OCI-LY7 (cell line): ENCODE measurements around the gene SEMA3C. TPM values are rescaled to one million over a fixed set of nuclear protein-coding genes. Genes with fewer than 3 reads are reported as not detected.

ENCODE experiments used
- BruUV-seq: library from RNA; stranded (reverse); fragments of 400-500 nt; replicated peaks from 2 replicates; lab custom pipeline; 2021; lab: Mats Ljungman, UMichigan
- CTCF ChIA-PET: fragments of 300-600 bp; sonication (Branson Sonifier 250); formaldehyde crosslinking; loops from one replicate; lab custom pipeline; 2022; ENCODE audit warnings: antibody characterized with exemption; ENCODE audit not compliant: unreplicated experiment; lab: Charles Lee
- POLR2A ChIA-PET: fragments of 300-600 bp; sonication (Branson Sonifier 250); formaldehyde crosslinking; loops from one replicate; lab custom pipeline; 2022; ENCODE audit warnings: antibody characterized with exemption; lab: Charles Lee
- DNase-seq: peaks from one replicate; pipeline ENCODE4 v3.0.0-alpha.2; 2015; ENCODE audit warnings: low spot score
- H2AFZ ChIP-seq: fragments of 200-600 bp; sonication (generic), shearing (Covaris generic); 2 replicates; pipeline ENCODE4 v1.6.1; 2014; ENCODE audit warnings: mild to moderate bottlenecking, antibody characterized with exemption, low read length, moderate library complexity
- H3K27ac ChIP-seq: fragments of 200-600 bp; sonication (generic); 2 replicates; pipeline ENCODE4 v1.5.1; 2014; ENCODE audit warnings: mixed run types, low read depth, mild to moderate bottlenecking, moderate library complexity, low read length, inconsistent platforms; ENCODE audit not compliant: poor library complexity, severe bottlenecking
- H3K36me3 ChIP-seq: fragments of 200-600 bp; sonication (generic); 2 replicates; pipeline ENCODE4 v1.6.1; 2014; ENCODE audit warnings: mild to moderate bottlenecking, antibody characterized with exemption, low read length, moderate library complexity, mixed read lengths; ENCODE audit not compliant: insufficient read depth
- H3K4me1 ChIP-seq: fragments of 200-600 bp; sonication (generic); 2 replicates; pipeline ENCODE4 v1.5.1; 2014; ENCODE audit warnings: mild to moderate bottlenecking, low read length; ENCODE audit not compliant: insufficient read depth, poor library complexity, severe bottlenecking
- H3K4me2 ChIP-seq: fragments of 200-600 bp; sonication (generic); 2 replicates; pipeline ENCODE4 v1.6.1; 2014; ENCODE audit warnings: mild to moderate bottlenecking, low read length
- H3K4me3 ChIP-seq: fragments of 200-600 bp; sonication (generic); 2 replicates; pipeline ENCODE4 v1.5.1; 2014; ENCODE audit warnings: mild to moderate bottlenecking, low read depth, low read length; ENCODE audit not compliant: poor library complexity, severe bottlenecking
- H3K79me2 ChIP-seq: fragments of 200-600 bp; sonication (generic); 2 replicates; pipeline ENCODE4 v1.6.1; 2016; ENCODE audit warnings: low read depth, mild to moderate bottlenecking, low read length, moderate library complexity, mixed read lengths; ENCODE audit not compliant: insufficient read depth
- H3K9me2 ChIP-seq: fragments of 200-600 bp; sonication (generic); 2 replicates; pipeline ENCODE4 v1.6.1; 2016; ENCODE audit warnings: mild to moderate bottlenecking, low read length, mixed read lengths; ENCODE audit not compliant: insufficient read depth
- H3K9me3 ChIP-seq: fragments of 200-600 bp; sonication (generic); 2 replicates; pipeline ENCODE4 v1.6.1; 2014; ENCODE audit warnings: mild to moderate bottlenecking, mixed run types, low read length, mixed read lengths
- H4K20me1 ChIP-seq: fragments of 200-600 bp; sonication (generic); 2 replicates; pipeline ENCODE4 v1.6.1; 2014; ENCODE audit warnings: mild to moderate bottlenecking, antibody characterized with exemption, low read length, moderate library complexity, mixed read lengths; ENCODE audit not compliant: insufficient read depth
- EZH2phosphoT487 ChIP-seq: fragments of 200-600 bp; sonication (generic); IDR thresholded peaks from 2 replicates; pipeline ENCODE4 v1.6.1; 2018; ENCODE audit warnings: low read depth, borderline replicate concordance, mild to moderate bottlenecking, mixed run types, antibody characterized with exemption, low read length, moderate library complexity, mixed read lengths
- intact Hi-C: fragments of 100-400 bp; cut with micrococcal nuclease; formaldehyde crosslinking; loops from one replicate; pipeline ENCODE4 v1.10.0; 2022; ENCODE audit not compliant: unreplicated experiment
- total RNA-seq, 2 experiments: library from RNA; depleted of rRNA in 1 of 2; stranded (reverse); fragments of >200 nt in 1 of 2; shearing (Covaris generic) in 1 of 2; gene quantifications; 2 replicates each; pipeline ENCODE4 v1.2.3, GENCODE V29; 2014 to 2022
- TF ChIP-seq, protein P1 (sequence below): fragments of 200-600 bp; sonication (generic); conservative IDR thresholded peaks from 2 replicates; pipeline ENCODE4 v1.5.1; 2014; ENCODE audit warnings: mild to moderate bottlenecking, antibody characterized with exemption, low read length, moderate library complexity, mixed read lengths

Gene SEMA3C
- total RNA-seq, 2 experiments from 2014 or later, result not detected

DNA sequence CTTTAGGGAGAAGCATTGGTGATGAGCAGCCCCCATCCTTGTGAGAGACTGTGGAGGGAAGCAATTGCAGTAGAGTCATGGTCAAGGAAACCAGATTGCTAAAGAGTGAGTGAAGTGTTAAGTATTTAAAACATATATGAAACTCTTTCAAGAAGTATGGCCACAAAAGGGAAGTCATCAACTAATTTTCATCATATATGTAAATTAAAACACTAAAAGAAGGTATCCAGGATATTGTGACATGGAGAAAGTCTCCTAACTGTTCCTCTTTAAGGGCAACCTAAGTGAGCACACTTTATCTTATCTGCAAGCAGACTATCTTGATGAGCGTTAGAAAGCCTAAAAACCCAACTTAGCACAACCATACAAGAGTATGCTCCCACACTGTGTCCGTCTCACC lies 210.7 kb downstream of the SEMA3C start:
- H3K4me2 ChIP-seq, result no peak overlapping the region
- H3K9me3 ChIP-seq, result no peaks in the 10 kb centered on the region
- intact Hi-C loops, result no loop called here
- H3K9me2 ChIP-seq, result no peaks in the 10 kb centered on the region
- no peaks in the 10 kb centered on the region for H3K4me1 ChIP-seq
- H3K79me2 ChIP-seq, result no peaks in the 10 kb centered on the region
- no peak overlapping the region for H2AFZ ChIP-seq
- no peak for TF ChIP-seq EZH2phosphoT487
- TF ChIP-seq, protein P1, sequence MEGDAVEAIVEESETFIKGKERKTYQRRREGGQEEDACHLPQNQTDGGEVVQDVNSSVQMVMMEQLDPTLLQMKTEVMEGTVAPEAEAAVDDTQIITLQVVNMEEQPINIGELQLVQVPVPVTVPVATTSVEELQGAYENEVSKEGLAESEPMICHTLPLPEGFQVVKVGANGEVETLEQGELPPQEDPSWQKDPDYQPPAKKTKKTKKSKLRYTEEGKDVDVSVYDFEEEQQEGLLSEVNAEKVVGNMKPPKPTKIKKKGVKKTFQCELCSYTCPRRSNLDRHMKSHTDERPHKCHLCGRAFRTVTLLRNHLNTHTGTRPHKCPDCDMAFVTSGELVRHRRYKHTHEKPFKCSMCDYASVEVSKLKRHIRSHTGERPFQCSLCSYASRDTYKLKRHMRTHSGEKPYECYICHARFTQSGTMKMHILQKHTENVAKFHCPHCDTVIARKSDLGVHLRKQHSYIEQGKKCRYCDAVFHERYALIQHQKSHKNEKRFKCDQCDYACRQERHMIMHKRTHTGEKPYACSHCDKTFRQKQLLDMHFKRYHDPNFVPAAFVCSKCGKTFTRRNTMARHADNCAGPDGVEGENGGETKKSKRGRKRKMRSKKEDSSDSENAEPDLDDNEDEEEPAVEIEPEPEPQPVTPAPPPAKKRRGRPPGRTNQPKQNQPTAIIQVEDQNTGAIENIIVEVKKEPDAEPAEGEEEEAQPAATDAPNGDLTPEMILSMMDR, result no peak
- no peak overlapping the region for H3K4me3 ChIP-seq
- CTCF ChIA-PET, result no interaction called here
- POLR2A ChIA-PET, result no interaction called here
- no peak for DNase-seq
- H3K36me3 ChIP-seq, result no peaks in the 10 kb centered on the region
- H4K20me1 ChIP-seq, result no peaks in the 10 kb centered on the region
- BruUV-seq, result no TSS peak
- H3K27ac ChIP-seq, result no peak overlapping the region

DNA sequence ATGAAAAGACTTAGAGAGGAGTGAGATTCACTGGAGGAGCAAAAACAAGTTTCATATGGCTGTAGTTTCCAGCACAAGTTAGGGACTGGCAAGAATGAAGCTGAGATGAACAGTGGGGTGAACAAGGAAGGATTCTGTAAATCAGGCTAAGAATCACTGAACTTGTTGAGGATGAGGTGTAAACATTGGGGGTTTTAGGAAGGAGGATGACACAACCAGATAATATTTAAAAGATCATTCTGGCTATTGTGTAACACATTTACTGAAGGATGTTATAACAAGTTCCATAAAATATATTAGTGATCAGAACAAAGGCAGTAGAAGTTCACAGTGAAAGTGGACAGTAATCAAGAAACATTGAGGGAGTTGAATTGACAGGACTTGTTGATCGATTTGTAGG lies 211.5 kb downstream of the SEMA3C start:
- H3K27ac ChIP-seq, result no peak overlapping the region
- no peaks in the 10 kb centered on the region for H3K79me2 ChIP-seq
- H3K4me3 ChIP-seq, result no peak overlapping the region
- ChIA-PET CTCF (no interaction called here), POLR2A (no interaction called here)
- H3K9me3 ChIP-seq, result no peaks in the 10 kb centered on the region
- H3K36me3 ChIP-seq, result no peaks in the 10 kb centered on the region
- BruUV-seq, result no TSS peak
- H3K4me2 ChIP-seq, result no peak overlapping the region
- TF ChIP-seq, protein P1, result no peak
- TF ChIP-seq EZH2phosphoT487, result no peak
- intact Hi-C loops, result no loop called here
- no peaks in the 10 kb centered on the region for H3K4me1 ChIP-seq
- no peak for DNase-seq
- H2AFZ ChIP-seq, result no peak overlapping the region
- no peaks in the 10 kb centered on the region for H4K20me1 ChIP-seq
- no peaks in the 10 kb centered on the region for H3K9me2 ChIP-seq

- intact Hi-C loops, result no loop called here
- H2AFZ ChIP-seq, result no peak overlapping the region
Observed at GRCh38 chr7:80705130-80705781, 213.6 kb downstream of the SEMA3C start.

More at GRCh38 chr7:80705130-80705781, 213.6 kb downstream of the SEMA3C start:
- Histone ChIP-seq H3K4me2 (no peak overlapping the region), H3K27ac (no peak overlapping the region), H3K9me2 (no peaks in the 10 kb centered on the region), H3K4me3 (no peak overlapping the region), H3K9me3 (no peaks in the 10 kb centered on the region), H3K79me2 (no peaks in the 10 kb centered on the region), H4K20me1 (no peaks in the 10 kb centered on the region), H3K36me3 (no peaks in the 10 kb centered on the region), H3K4me1 (no peaks in the 10 kb centered on the region)
- TF ChIP-seq, protein P1, result no peak
- no peak for TF ChIP-seq EZH2phosphoT487
- no TSS peak for BruUV-seq
- ChIA-PET CTCF (no interaction called here), POLR2A (no interaction called here)
- DNase-seq, result no peak
